ENCODE measurements around the gene SLC38A9.
A peak's percentile ranks its signal among the peaks of the same experiment; 100 is the strongest.
"Not testable (repeated sequence)": the region's sequence is repeated elsewhere in the genome, so short reads cannot be mapped to it uniquely, and the experiment has no call there.

SLC38A9 gene

GRCh38 chr5:55712023-55712859, at the start of gene SLC38A9:
Gene SLC38A9, minus strand, starts transcription at chr5:55712324. Its CDS starts 14,366 bp downstream, at chr5:55697958.
- DNase-seq (ENCODE audit: low spot score): peak; percentile 85

- DNase-seq (ENCODE audit: low spot score): not testable (repeated sequence)
These were observed 49.6 kb upstream of the SLC38A9 start for GRCh38 chr5:55761721-55762120.

- DNase-seq (ENCODE audit: low spot score): no peak
These were observed 46.6 kb upstream of the SLC38A9 start for GRCh38 chr5:55758714-55759113.

- DNase-seq (ENCODE audit: low spot score): no peak
These were observed 46.1 kb upstream of the SLC38A9 start for GRCh38 chr5:55758231-55758630.

GRCh38 chr5:55750499-55750898, 38.4 kb upstream of the SLC38A9 start:
- no peak for DNase-seq (ENCODE audit: low spot score)

- DNase-seq (ENCODE audit: low spot score): no peak
These were observed 37.9 kb upstream of the SLC38A9 start for GRCh38 chr5:55750063-55750462.

- no peak for DNase-seq (ENCODE audit: low spot score)
These were observed 37.3 kb upstream of the SLC38A9 start for GRCh38 chr5:55749387-55749786.

GRCh38 chr5:55747778-55748318, 35.7 kb upstream of the SLC38A9 start:
- no peak for DNase-seq (ENCODE audit: low spot score)

- DNase-seq (ENCODE audit: low spot score): no peak
These were observed 30.7 kb upstream of the SLC38A9 start for GRCh38 chr5:55742778-55743177.

- DNase-seq (ENCODE audit: low spot score): no peak
These were observed 25.7 kb upstream of the SLC38A9 start, which contains the start of gene DDX4 for GRCh38 chr5:55737793-55738192. Gene DDX4, plus strand, starts transcription at chr5:55738061. Its CDS starts 903 bp downstream, at chr5:55738964.

GRCh38 chr5:55734658-55735057, 22.5 kb upstream of the SLC38A9 start:
- DNase-seq (ENCODE audit: low spot score): no peak

GRCh38 chr5:55732585-55732984, 20.5 kb upstream of the SLC38A9 start:
- DNase-seq (ENCODE audit: low spot score): no peak

GRCh38 chr5:55731848-55732247, 19.7 kb upstream of the SLC38A9 start:
- no peak for DNase-seq (ENCODE audit: low spot score)

- DNase-seq (ENCODE audit: low spot score): no peak
These were observed 12.2 kb upstream of the SLC38A9 start for GRCh38 chr5:55724281-55724680.

- DNase-seq (ENCODE audit: low spot score): no peak
These were observed 8.1 kb upstream of the SLC38A9 start for GRCh38 chr5:55720188-55720703.

GRCh38 chr5:55719026-55719425, 6.9 kb upstream of the SLC38A9 start:
- not testable (repeated sequence) for DNase-seq (ENCODE audit: low spot score)

GRCh38 chr5:55715519-55716078, 3.5 kb upstream of the SLC38A9 start:
- DNase-seq (ENCODE audit: low spot score): no peak

GRCh38 chr5:55714749-55715148, 2.6 kb upstream of the SLC38A9 start:
- no peak for DNase-seq (ENCODE audit: low spot score)

- no peak for DNase-seq (ENCODE audit: low spot score)
These were observed 2.2 kb upstream of the SLC38A9 start for GRCh38 chr5:55714339-55714738.

- DNase-seq (ENCODE audit: low spot score): no peak
These were observed 1.7 kb upstream of the SLC38A9 start for GRCh38 chr5:55713871-55714270.

GRCh38 chr5:55711507-55712022, 559 bp downstream of the SLC38A9 start:
- no peak for DNase-seq (ENCODE audit: low spot score)

GRCh38 chr5:55708732-55709131, 3.4 kb downstream of the SLC38A9 start:
- no peak for DNase-seq (ENCODE audit: low spot score)

- no peak for DNase-seq (ENCODE audit: low spot score)
These were observed 5.9 kb downstream of the SLC38A9 start for GRCh38 chr5:55706230-55706629.
